ENCODE results near the gene PLCD1. TPM values are rescaled to one million over a fixed set of nuclear protein-coding genes. Genes with fewer than 3 reads are reported as not detected.

PLCD1 gene
- 31.8 and 38.0 TPM in 2 replicates for total RNA-seq

DNA sequence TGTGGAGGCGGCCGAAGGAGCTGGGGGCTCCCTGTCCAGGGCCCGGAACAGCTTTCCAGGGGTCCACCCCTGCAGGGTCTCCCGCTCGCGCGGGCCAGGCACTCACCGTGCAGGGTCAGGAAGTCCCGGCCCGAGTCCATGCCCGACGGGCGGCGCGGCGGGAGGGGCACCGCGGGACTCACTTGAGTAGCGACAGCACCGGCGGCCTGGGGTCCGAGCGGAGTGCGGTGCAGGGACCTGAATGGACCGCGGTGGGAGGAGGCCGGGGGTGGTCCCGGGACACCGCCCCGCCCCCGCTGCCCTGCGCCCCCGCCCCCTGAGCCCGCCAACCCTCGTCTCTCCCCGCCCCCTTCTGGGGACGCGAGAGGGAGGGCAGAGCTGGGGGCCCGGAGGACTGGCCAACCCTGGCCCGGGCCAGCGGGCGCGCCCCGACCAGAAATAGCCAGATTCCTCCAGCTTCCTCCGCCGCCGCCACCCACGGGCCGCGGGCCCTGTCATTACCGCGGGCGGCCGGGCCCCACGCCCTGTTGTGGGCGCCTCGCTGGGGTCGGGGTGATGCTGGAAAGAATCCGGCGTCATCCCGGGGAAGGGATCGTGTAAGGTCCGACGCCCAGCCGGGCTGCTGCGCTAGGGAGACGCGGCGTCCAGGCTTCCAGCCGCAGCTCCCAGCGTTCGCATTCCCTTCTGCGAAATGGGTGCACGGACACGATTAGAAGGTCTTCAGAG is at the start of gene PLCD1:
Gene PLCD1, minus strand, starts transcription at position 243 of the 726 bp plus-strand sequence. Its CDS starts 103 bp downstream, at position 140.

DNA sequence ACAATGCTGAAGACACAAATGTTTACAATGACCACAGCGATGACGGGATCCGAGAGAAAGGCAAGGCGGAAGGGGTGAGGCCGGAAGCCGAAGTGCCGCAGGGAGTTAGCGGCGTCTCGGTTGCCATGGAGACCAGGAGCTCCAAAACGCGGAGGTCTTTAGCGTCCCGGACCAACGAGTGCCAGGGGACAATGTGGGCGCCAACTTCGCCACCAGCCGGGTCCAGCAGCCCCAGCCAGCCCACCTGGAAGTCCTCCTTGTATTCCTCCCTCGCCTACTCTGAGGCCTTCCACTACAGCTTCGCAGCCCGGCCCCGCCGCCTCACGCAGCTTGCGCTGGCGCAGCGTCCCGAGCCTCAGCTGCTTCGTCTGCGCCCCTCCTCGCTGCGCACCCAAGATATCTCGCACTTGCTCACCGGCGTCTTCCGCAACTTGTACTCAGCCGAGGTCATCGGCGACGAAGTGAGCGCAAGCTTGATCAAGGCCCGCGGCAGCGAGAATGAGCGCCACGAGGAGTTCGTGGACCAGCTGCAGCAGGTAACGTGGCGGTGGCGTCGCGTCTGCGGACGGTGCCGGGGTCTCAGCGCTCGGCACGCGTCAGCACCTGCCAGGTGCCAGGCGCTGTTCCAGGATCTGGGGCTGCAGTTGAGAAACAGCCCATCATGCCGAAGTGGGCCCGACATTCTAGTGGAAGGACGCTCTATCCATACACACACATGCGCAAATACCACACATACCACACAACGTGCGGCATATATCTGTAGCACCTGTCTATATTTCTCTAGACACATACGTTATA is 9.9 kb upstream of the PLCD1 start, which contains the start of gene DLEC1:
Gene DLEC1, plus strand, starts transcription at position 108 of the 798 bp plus-strand sequence. Its CDS starts 18 bp downstream, at position 126.

DNA sequence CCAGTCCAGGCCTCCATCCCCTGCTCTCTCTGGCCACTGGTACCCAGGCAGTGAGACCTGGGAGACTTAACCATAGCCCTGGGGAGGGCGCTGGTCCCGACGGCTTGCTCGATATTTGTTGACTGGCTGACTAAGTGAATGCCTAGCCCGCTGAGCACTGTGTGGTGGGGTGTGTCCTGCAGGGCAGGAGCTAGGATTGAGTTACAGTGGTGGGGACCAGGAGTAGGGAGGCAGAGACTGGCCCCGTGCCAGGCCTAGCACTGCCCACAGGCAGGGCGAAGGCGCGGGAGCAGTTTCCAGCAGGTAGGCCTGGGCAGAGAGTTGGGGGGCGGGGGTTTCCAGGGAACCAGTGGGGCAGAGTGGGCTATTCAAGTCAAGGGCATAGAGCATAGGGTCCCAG is 38.9 kb downstream of the PLCD1 start, which contains the start of gene VILL:
Gene VILL, plus strand, starts transcription at position 260 of the 400 bp plus-strand sequence. CDS start 2,887 bp downstream, outside the sequence.

Other genes starting within 250 kb of the PLCD1 start
- gene CTDSPL, start 167.8 kb downstream of the PLCD1 start, total RNA-seq = 21.0 and 24.4 TPM in 2 replicates
- gene VILL, start 38.9 kb downstream of the PLCD1 start, total RNA-seq = 8.7 and 12.0 TPM in 2 replicates
- gene DLEC1, start 9.6 kb upstream of the PLCD1 start, total RNA-seq = 0.09 and 0.16 TPM in 2 replicates
- gene ACAA1, start 107.5 kb upstream of the PLCD1 start, total RNA-seq = 54.1 and 66.0 TPM in 2 replicates
- 7.5 and 8.8 TPM in 2 replicates for gene MYD88, start 109.0 kb upstream of the PLCD1 start, total RNA-seq
- 13.1 and 18.4 TPM in 2 replicates for gene OXSR1, start 135.9 kb upstream of the PLCD1 start, total RNA-seq
- gene SLC22A13, start 236.2 kb upstream of the PLCD1 start, total RNA-seq = under 0.01 and 0.09 TPM in 2 replicates